Amniotic stem cell (primary cell): ENCODE data around the gene SMIM30.

Experiments
- DNase-seq: peaks from one replicate; lab custom pipeline; 2025; lab: John Stamatoyannopoulos, UW

The SMIM30 gene

GRCh38 chr7:113100121-113100603 is 18.2 kb downstream of the SMIM30 start:
- no peak for DNase-seq

- DNase-seq = no peak
Measured at GRCh38 chr7:113099284-113099919, 19.0 kb downstream of the SMIM30 start.

DNA sequence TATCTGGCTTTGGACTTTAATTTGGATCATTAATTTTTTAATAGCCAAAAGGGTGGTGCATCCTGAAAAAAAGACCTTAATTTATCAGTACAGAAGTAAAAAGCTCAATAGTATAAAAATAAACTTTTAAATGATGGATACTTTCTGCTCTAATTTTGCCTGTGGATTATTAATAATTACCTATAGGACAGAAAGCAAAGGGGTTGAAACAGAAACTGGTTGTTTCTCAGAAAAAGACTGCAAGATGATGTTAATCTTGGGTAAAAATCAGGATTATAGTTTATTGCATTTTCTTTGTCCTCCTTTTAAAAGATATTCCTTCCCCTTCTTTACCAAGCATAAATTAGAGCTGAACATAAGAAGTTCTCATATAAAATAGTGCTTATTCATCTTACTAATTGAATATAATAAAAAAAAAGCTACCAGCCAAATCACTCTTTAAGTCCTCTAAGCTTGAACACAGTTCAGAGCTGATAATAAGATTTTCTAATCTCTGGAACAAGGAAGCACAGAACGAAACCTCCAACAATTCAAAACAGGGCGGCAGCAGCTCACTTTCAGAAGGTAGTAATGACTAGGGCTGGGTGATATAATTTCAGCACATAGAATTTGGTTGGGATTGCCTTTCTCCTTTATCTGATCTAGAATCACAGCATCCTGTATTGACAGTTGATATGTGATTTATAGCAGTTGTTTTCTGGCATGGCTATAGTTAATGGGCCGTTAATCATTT is 23.7 kb downstream of the SMIM30 start:
- no peak for DNase-seq

DNA sequence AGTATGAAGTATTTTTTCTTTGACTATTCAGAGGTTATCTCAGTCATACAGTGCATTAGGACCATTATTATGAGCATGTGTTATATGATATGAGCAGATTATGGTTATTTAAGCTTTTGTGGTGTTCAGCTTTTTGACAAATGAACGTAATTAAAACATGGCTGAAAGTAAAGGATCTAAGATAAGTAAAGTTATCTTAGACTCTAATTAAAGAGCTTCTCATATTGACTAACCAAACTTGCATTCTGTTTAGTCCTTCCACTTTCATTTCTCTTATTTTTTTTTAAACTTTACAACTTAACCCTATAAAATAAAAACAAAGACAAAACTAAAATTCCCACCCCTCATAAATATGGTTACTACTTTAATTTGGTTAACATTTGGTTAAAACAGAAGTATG is 24.8 kb downstream of the SMIM30 start:
- DNase-seq = no peak

DNA sequence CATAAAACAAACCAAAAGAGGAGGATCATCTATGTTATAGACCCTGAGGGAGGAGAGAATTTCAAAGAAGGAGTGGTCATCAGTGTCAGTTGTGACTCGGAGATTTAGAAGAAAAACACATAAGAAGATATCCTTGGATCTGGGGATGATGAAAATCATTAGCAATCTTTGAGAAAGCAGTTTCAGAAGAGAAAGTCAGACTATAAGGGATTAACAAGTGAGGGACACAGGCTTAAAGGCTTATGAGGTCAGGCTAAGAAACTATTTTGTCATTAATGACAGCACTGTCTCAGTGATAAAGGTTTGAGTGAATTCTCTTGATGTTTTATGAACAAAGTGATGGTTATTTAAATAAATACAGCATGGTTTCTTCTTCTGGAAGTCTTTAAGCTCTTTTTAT is 25.6 kb downstream of the SMIM30 start:
- DNase-seq = no peak

DNA sequence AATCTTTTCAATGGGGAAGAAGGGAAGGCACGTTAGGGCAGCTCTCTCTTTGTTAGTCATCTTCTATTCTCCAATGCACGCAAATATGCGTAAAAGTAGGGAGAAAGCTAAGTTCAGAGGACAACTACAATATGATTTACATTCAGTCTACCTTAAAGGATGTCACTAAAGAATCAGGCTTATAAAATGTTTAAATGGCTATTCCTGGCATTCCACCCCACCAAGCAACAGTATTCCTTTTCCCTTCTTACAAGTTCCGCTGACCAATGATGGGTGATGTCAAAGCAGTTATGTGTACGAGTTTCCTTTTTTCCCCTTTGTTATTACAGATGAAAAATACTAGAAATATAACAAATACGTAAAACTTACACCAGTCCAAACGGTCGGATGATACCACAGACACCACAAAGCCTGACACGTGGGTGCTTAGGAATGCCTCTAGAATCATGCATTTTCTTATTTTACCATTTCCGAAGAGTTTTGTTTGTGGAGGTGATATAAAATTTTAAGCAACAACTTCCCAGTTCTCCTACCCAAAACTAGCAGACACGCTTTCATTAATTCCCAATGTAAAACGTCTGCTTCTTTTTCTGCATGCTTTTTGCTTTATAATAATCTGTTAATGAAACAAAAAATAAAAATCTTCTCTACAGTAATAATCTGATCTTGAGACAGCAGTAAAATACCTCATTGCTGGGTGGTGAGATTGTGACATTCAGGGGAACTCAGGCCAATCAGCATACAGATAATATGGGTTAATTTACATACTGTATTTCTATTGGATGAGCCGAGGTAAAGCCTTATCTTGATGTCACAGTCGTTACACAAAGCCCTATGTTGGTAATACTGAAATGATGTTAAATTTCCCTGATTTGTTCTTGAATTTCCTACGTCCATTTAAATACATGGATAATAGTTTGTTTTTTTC is 31.0 kb downstream of the SMIM30 start:
- peak; percentile 52 for DNase-seq

DNA sequence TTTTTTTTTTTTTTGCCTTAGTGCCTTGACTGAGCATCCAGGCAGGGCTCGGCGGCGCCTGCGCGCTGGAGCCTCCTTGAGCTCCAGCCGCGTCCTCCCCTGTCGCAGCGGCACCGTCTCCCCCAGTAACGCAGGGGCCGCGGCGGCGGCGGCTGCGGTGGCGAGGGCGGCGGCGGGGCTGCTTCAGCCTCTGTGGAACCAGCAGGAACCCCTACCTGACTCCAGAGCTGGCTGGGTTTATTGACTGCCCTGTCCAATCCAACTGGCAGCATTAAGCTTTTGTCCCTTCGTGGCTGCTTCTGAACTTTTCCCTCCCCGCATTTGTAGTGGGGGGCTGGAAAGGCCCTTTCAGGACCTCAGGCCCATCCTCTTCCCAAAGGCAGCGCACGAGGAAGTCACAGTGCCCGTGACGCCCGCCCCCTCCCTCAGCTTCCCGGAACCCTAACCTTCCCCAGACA is 31.9 kb downstream of the SMIM30 start, which contains the start of gene GPR85:
TSS of gene GPR85 (minus strand) at position 397 of the 458 bp plus-strand sequence. CDS start 2,106 bp downstream, outside the sequence.
- DNase-seq = peak; percentile 44

GRCh38 chr7:113085781-113086390 is 32.5 kb downstream of the SMIM30 start:
- DNase-seq = no peak

DNA sequence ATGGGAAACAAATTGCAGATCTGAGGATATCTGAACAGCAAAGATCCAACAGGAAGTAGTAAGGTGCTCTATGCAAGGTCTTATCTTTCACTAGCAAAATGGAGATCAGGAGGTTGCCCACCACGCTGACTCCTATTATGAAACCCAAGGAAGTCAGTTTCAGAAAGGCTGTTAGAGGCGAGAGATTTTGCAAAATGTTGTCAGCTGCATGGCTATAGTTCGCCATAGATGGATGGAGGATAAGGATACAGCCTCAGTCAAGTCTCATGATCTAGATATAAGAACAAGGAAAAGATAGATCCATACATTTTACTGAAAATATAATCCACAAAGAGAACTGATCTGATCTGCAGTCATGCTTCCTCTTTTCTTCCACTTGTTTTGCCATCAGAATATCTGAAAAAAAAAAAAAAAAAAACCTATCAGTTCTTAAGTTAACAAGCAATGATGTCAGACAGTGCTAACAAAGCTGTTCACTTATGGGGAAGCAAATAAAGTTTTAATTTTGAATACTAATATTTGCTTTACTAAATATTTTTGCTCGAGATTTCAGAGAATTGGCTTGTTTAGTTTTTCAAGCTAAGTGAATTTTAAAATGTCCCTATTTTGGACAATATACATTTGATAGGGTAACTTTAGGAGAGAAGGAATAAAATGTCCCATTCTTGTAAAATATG is 33.7 kb downstream of the SMIM30 start:
- DNase-seq = no peak

DNA sequence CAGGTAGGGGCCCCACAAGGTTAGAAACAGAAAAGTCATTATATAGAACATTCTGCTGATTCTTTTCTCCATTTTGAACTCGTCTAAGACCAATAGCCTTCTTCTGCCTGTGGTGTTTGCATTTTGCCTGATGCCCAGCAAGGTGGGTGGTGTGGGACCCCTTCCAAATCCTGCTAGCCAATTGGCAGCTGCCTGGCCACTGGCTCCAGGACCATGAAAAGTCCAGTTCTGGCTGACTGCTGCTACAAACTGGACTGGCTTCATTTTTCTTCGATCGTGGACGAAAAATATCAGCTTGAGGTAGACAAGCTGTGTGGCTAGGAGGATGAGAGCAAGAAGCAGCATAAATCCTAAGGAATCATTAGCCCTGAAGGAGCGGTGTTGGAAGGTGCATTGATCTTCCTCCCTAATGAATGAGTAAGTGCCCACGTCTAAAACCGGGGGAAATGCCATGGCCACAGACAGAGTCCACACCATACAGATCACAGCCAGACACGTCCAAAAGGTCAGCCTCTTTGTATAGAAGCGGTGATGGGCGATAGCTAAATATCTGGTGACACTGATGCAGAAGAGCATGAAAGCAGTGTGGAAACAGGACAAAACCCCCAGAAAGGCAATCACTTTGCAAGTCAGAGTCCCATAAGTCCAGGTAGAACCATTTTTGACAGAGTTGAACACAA is 34.4 kb downstream of the SMIM30 start:
- DNase-seq = no peak

DNA sequence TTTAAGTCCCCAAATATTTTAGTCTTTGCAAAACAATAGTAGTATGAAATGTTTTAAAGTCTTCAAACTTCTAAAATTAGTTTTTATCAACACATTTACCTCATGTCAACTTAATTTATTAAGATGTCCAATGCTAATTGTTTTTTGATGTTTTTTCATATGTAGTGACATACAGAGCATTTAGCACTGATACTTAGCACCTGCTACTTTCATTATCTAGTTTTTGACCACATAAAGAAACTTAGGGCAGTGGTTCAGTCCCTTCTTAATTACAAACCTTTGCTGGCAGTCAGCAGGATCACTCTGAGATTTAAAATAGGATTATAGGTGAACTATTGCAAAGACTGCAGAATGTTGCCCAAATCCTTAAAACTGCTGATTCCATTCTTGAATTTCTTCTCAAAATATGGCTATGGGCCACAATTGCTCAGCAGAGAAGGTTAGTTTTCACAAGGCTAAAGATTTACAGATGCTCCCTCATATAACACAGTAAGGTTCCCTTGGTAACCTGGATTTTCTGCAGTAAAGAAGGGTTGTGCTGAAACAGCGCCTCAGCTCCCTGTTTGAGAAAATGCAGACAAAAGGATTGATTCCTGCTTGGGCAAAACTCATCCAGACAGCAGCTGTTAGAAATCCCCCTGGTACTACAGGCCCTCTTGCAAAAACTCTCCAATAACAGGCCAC is 35.1 kb downstream of the SMIM30 start:
- no peak for DNase-seq

DNA sequence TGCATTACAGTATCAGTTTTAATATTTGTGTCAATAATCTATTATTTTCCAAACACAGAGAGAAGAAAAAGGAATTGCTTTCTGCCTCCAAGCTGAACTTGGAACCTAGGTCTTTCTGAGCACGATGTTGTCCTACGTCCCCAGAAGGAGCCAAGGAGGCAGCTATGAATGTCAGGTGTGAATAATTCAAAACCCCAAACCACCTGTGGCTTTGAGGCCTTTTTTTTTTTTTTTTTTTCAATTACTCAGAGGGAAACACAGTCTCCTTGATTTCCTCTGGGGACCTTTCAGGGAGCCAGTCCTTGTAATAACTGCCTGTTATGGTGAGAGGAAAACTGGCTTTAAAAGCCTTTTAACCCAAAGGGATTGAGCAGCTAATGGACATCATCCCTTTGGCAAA is 40.0 kb downstream of the SMIM30 start:
- DNase-seq = no peak

DNA sequence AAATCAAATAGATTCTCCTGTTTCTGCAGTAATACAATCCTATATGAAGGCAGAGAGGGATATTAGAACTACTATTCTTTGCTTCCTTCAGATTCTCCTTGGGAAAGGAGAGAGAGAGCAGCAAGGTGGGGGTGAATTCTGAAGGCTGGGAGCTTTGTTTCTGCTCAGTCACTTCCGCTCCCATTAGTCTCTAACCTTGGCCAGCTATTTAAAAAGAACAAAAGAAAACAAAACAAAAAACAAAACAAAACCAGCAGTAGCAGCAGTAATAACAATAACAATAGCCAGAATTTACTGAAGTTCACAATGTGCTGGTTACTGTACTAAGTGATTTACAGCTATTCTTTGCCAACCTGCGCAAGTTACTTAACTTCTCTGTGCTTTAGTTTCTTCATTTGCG is 41.7 kb downstream of the SMIM30 start:
- DNase-seq = no peak

GRCh38 chr7:113071465-113071864 is 46.9 kb downstream of the SMIM30 start:
- no peak for DNase-seq
